Panc1 (cell line): ENCODE measurements around the gene BAIAP3. TPM values are rescaled to one million over a fixed set of nuclear protein-coding genes. Genes with fewer than 3 reads are reported as not detected.

Source experiments
- ATAC-seq: fragments of 200-7000 bp; cut with Tn5 transposase; 2 replicates; pipeline ENCODE4 v1.9.1; 2020; ENCODE audit warnings: mild to moderate bottlenecking, moderate library complexity
- BruUV-seq: library from RNA; stranded (reverse); fragments of 400-500 nt; replicated peaks from 2 replicates; lab custom pipeline; 2021; lab: Mats Ljungman, UMichigan
- CTCF ChIA-PET: fragments of 300-600 bp; sonication (Branson Sonifier 250); formaldehyde crosslinking; loops from one replicate; lab custom pipeline; 2022; ENCODE audit warnings: antibody characterized with exemption; lab: Charles Lee
- POLR2A ChIA-PET: fragments of 300-600 bp; sonication (Branson Sonifier 250); formaldehyde crosslinking; loops from one replicate; lab custom pipeline; 2022; ENCODE audit warnings: antibody characterized with exemption; lab: Charles Lee
- DNase-seq: peaks from one replicate; pipeline ENCODE4 v3.0.0-alpha.2; 2010; ENCODE audit warnings: low read depth, low spot score
- H3K27ac ChIP-seq: 2 replicates; pipeline ENCODE4 v1.5.1; 2011; ENCODE audit warnings: mild to moderate bottlenecking, low read length, inconsistent platforms
- H3K27me3 ChIP-seq: fragments of 200-500 bp; sonication (Bioruptor generic); 2 replicates; pipeline ENCODE4 v1.6.0; 2014; ENCODE audit warnings: low read length, inconsistent platforms; ENCODE audit not compliant: control insufficient read depth, insufficient read depth
- H3K36me3 ChIP-seq: fragments of 200-500 bp; sonication (Bioruptor generic); 2 replicates; pipeline ENCODE4 v1.5.1; 2014; ENCODE audit warnings: inconsistent platforms, mild to moderate bottlenecking, low read length, moderate library complexity; ENCODE audit not compliant: control insufficient read depth, insufficient read depth
- H3K4me1 ChIP-seq: 2 replicates; pipeline ENCODE4 v1.5.1; 2011; ENCODE audit warnings: inconsistent platforms, mild to moderate bottlenecking, low read length, moderate library complexity; ENCODE audit not compliant: control insufficient read depth, insufficient read depth
- H3K4me3 ChIP-seq, 2 experiments: 2 replicates each; pipeline ENCODE4 v1.5.1; 2011 to 2012; ENCODE audit warnings: low read depth in 2 of 2, low read length in 2 of 2, mild to moderate bottlenecking in 2 of 2, inconsistent platforms in 1 of 2, moderate library complexity in 1 of 2
- H3K9me3 ChIP-seq: fragments of 200-500 bp; sonication (Bioruptor generic); 2 replicates; pipeline ENCODE4 v1.5.1; 2014; ENCODE audit warnings: low read depth, mild to moderate bottlenecking, inconsistent platforms, low read length, moderate library complexity; ENCODE audit not compliant: control insufficient read depth, insufficient read depth
- CTCF ChIP-seq: fragments of 450-650 bp; IDR thresholded peaks from 2 replicates; pipeline ENCODE4 v1.5.1; 2017; ENCODE audit warnings: mild to moderate bottlenecking
- POLR2AphosphoS5 ChIP-seq: IDR thresholded peaks from 2 replicates; pipeline ENCODE4 v1.6.1; 2012; ENCODE audit warnings: mild to moderate bottlenecking, low read depth, low read length, moderate library complexity
- SIN3A ChIP-seq: IDR thresholded peaks from 2 replicates; pipeline ENCODE4 v1.6.1; 2012; ENCODE audit warnings: low read depth, mild to moderate bottlenecking, low read length, moderate library complexity, borderline replicate concordance; ENCODE audit not compliant: insufficient read depth
- TCF7L2 ChIP-seq: IDR thresholded peaks from 2 replicates; pipeline ENCODE4 v1.6.1; 2011; ENCODE audit warnings: mild to moderate bottlenecking, low read depth, low read length, inconsistent platforms
- in situ Hi-C: cut with HindIII; loops from 2 replicates; pipeline ENCODE4 v1.10.0; 2016; ENCODE audit warnings: low sequenced_read_pairs, low pct_unique_long_range_greater_than_20kb
- intact Hi-C: fragments of 100-400 bp; cut with micrococcal nuclease; formaldehyde crosslinking; loops from one replicate; pipeline ENCODE4 v1.10.0; 2022; ENCODE audit not compliant: unreplicated experiment
- total RNA-seq: library from RNA; stranded (reverse); gene quantifications from one replicate; pipeline ENCODE4 v1.2.1, GENCODE V29; 2021; ENCODE audit not compliant: unreplicated experiment
- TF ChIP-seq, protein P1 (sequence below), 2 experiments: IDR thresholded peaks; 2 replicates each; pipeline ENCODE4 v1.6.1; 2011 to 2012; ENCODE audit warnings: low read depth in 2 of 2, control low read depth in 1 of 2, low read length in 1 of 2, mild to moderate bottlenecking in 1 of 2, moderate library complexity in 1 of 2; ENCODE audit not compliant: insufficient read depth in 1 of 2

Gene BAIAP3
- total RNA-seq, 1 experiment from 2014 or later, result 9.4 TPM

DNA sequence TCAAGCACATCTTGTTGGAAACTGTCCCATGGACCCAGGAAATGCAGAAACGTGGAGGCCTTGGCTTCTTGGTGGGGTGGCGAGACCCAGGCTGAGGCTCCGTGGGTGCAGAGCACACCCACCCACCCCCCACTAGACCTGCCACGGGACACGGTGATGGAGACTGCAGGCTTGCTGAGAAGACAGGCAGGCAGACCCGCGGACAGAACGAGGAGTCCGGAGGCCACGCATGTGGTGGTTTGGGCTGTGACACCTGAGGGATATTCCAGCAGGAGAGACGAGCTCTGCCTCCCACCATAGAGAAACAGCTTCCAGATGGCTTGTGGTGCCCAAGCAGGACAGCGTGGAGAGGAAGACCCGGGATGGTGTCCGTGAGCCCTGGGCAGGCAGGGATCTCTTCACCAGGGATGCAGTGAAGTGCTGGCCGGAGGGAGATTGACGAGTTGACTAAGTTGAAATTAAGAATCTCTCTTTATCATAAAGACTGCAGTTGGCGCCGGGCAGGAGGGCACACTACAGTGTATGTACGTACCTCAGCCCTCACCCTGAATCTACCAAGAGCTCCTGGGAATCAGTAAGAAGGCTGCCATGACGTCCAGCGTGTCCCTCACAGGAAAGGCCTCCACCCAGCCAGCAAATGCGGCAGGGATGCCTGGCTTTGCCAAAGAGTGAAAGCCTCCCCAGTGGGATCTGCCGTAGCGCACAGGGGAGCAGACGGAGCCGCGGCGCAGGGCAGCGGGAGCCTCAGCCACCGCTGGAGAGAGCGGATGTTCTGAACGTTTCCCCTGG, 15.8 kb upstream of the BAIAP3 start:
- in situ Hi-C loops (no loop called here), intact Hi-C loops (no loop called here)
- Histone ChIP-seq H3K9me3 (no peaks in the 10 kb centered on the region), H3K4me1 (no peaks in the 10 kb centered on the region), H3K4me3 (no peak overlapping the region), H3K36me3 (peaks cover 26% of the 10 kb centered on the region), H3K27me3 (no peaks in the 10 kb centered on the region), H3K27ac (no peak overlapping the region)
- CTCF ChIA-PET, result interaction anchor here (0.5 kb wide), 1 partner anchor 155 kb away, joined by 3 read pairs; no protein-coding TSS in a partner anchor
- DNase-seq, result no peak
- BruUV-seq, result no TSS peak
- no peak for TF ChIP-seq SIN3A
- TF ChIP-seq, protein P1, sequence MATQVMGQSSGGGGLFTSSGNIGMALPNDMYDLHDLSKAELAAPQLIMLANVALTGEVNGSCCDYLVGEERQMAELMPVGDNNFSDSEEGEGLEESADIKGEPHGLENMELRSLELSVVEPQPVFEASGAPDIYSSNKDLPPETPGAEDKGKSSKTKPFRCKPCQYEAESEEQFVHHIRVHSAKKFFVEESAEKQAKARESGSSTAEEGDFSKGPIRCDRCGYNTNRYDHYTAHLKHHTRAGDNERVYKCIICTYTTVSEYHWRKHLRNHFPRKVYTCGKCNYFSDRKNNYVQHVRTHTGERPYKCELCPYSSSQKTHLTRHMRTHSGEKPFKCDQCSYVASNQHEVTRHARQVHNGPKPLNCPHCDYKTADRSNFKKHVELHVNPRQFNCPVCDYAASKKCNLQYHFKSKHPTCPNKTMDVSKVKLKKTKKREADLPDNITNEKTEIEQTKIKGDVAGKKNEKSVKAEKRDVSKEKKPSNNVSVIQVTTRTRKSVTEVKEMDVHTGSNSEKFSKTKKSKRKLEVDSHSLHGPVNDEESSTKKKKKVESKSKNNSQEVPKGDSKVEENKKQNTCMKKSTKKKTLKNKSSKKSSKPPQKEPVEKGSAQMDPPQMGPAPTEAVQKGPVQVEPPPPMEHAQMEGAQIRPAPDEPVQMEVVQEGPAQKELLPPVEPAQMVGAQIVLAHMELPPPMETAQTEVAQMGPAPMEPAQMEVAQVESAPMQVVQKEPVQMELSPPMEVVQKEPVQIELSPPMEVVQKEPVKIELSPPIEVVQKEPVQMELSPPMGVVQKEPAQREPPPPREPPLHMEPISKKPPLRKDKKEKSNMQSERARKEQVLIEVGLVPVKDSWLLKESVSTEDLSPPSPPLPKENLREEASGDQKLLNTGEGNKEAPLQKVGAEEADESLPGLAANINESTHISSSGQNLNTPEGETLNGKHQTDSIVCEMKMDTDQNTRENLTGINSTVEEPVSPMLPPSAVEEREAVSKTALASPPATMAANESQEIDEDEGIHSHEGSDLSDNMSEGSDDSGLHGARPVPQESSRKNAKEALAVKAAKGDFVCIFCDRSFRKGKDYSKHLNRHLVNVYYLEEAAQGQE (IDR thresholded peaks at IDR 0.05; ENCODE audit: insufficient read depth in 1 of 2, low read depth in 2 of 2, low read length in 1 of 2), result no peak
- ATAC-seq, result no peak
- POLR2A ChIA-PET, result interaction anchor here (0.6 kb wide), 1 partner anchor 103 kb away, joined by 4 read pairs; the partner anchor contains the start of gene UQCC4

DNA sequence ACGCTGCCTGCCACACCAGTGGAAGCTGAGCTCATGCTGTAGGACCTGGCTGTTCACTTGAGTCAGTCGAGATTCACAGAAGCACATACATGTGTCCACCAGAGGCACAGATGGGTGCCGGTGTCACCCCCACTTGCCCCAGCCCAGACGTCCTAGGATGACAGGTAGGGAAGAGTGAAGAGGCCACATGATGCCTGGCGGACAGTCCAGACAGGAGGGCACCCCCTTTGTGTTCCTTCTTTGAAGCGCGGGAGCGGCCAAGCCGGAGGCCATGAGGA, 15.2 kb upstream of the BAIAP3 start:
- no TSS peak for BruUV-seq
- Histone ChIP-seq H3K9me3 (no peaks in the 10 kb centered on the region), H3K27ac (no peak overlapping the region), H3K27me3 (no peaks in the 10 kb centered on the region), H3K36me3 (peaks cover 26% of the 10 kb centered on the region), H3K4me3 (no peak overlapping the region), H3K4me1 (no peaks in the 10 kb centered on the region)
- TF ChIP-seq, protein P1 (IDR thresholded peaks at IDR 0.05; ENCODE audit: insufficient read depth in 1 of 2, low read depth in 2 of 2, low read length in 1 of 2), result no peak
- TF ChIP-seq TCF7L2 (no peak), POLR2AphosphoS5 (no peak), CTCF (no peak), SIN3A (no peak)
- intact Hi-C loops (no loop called here), in situ Hi-C loops (no loop called here)
- ChIA-PET CTCF (interaction anchor here (0.5 kb wide), 1 partner anchor 154 kb away, joined by 3 read pairs; no protein-coding TSS in a partner anchor), POLR2A (no interaction called here)
- DNase-seq, result no peak
- ATAC-seq, result no peak
